Stomach (tissue), 19 donors: ENCODE data around the gene JAG1. TPM values are rescaled to one million over a fixed set of nuclear protein-coding genes. Genes with fewer than 3 reads are reported as not detected.

Experiments
- DNase-seq, 2 donors: peaks; one replicate each; pipeline versions ENCODE4 v3.0.0 to v3.0.0-alpha.2; 2013 to 2019
- H3K27ac ChIP-seq, 5 donors: fragments of 200-600 bp in 4 of 5; sonication (generic) in 4 of 5; one replicate each; pipeline ENCODE4 v1.5.1; 2013 to 2019; ENCODE audit warnings: mild to moderate bottlenecking in 1 of 5, moderate library complexity in 1 of 5
- H3K27me3 ChIP-seq, 3 donors: fragments of 200-600 bp; sonication (generic); one replicate each; pipeline ENCODE4 v1.5.1; 2017 to 2019; ENCODE audit warnings: mixed run types in 1 of 3
- H3K36me3 ChIP-seq, 4 donors: fragments of 200-600 bp; sonication (generic); 1 replicate in 3 of 4; 2 replicates in 1 of 4; pipeline ENCODE4 v1.5.1; 2016 to 2019
- H3K4me1 ChIP-seq, 4 donors: fragments of 200-600 bp; sonication (generic); one replicate each; pipeline ENCODE4 v1.5.1; 2016 to 2019
- H3K4me3 ChIP-seq, 4 donors: fragments of 200-600 bp; sonication (generic) in 3 of 4; one replicate each; pipeline ENCODE4 v1.5.1; 2016 to 2019; ENCODE audit warnings: mild to moderate bottlenecking in 1 of 4
- H3K9me3 ChIP-seq, 4 donors: fragments of 200-600 bp; sonication (generic); one replicate each; pipeline ENCODE4 v1.5.1; 2016 to 2019
- CTCF ChIP-seq, 7 experiments: fragments of 450-650 bp in 4 of 7; fragments of 200-600 bp in 3 of 7; sonication (generic) in 3 of 7; IDR thresholded peaks; one replicate each; pipeline ENCODE4 v1.5.1; 2016 to 2019; ENCODE audit warnings: antibody characterized with exemption in 7 of 7, control low read depth in 2 of 7, mild to moderate bottlenecking in 1 of 7
- EP300 ChIP-seq: sonication (generic); formaldehyde crosslinking; IDR thresholded peaks from one replicate; pipeline ENCODE4 v1.6.1; 2017; ENCODE audit warnings: antibody characterized with exemption
- POLR2A ChIP-seq, 4 donors: fragments of 450-650 bp; IDR thresholded peaks; one replicate each; pipeline ENCODE4 v1.6.1; 2016; ENCODE audit warnings: antibody characterized with exemption in 4 of 4, control low read depth in 2 of 4, mild to moderate bottlenecking in 1 of 4, moderate library complexity in 1 of 4
- POLR2AphosphoS5 ChIP-seq, 3 donors: sonication (generic); formaldehyde crosslinking; IDR thresholded peaks; one replicate each; pipeline ENCODE4 v1.6.1; 2016; ENCODE audit warnings: antibody characterized with exemption in 3 of 3
- WGBS, 5 donors: extraction: QIAGEN DNeasy Blood & Tissue Kit in 3 of 5; methylation state at CpG; one replicate each; pipeline versions ENCODE4 v1.1.5 to v1.1.7; 2013 to 2018; 5-methylcytosine and 5-hydroxymethylcytosine counted together
- intact Hi-C: fragments of 100-400 bp; cut with DNase I; formaldehyde crosslinking; loops from one replicate; pipeline ENCODE4 v1.15.1; 2023; ENCODE audit warnings: low total_unique reads
- long read RNA-seq, 10 donors: transcript quantifications; one replicate each; lab custom pipeline, GENCODE V29; 2026
- polyA plus RNA-seq, 3 donors: library from polyadenylated mRNA; stranded (reverse); fragments of 200-250 nt; gene quantifications; one replicate each; pipeline ENCODE4 v1.2.3, GENCODE V29; 2013
- total RNA-seq, 5 donors: library from RNA; depleted of rRNA; stranded (reverse); fragments of >200 nt; gene quantifications; one replicate each; pipeline versions ENCODE4 v1.1.0 to v1.2.3, GENCODE V29; 2014 to 2016
- donor health status: healthy with polysubstance abuse.
- donor health status: Bipolar disorder and iron deficiency.
- donor health status: healthy.

JAG1 gene
- 100 to 1,000 TPM in 1 of 5 donors, 10 to 100 TPM in 4; 54.8 to 133 (median 95.0) TPM for total RNA-seq
- 10 to 100 TPM in 1 of 3 donors, 1 to 10 TPM in 2; 5.2 to 26.3 (median 7.5) TPM for polyA plus RNA-seq
- long read RNA-seq, donor 1, result 0 reads
- long read RNA-seq, donor 2, partial matches to known transcripts, result 0 of 1 reads
- long read RNA-seq, donor 2, other reads (novel, unspliced or antisense), result 0 of 1 reads
- long read RNA-seq, donor 3, result 0 reads
- long read RNA-seq, donor 4, result 0 reads
- long read RNA-seq, donor 5, full-length matches to known transcripts, result 2 of 2 reads
- long read RNA-seq, donor 5, partial matches to known transcripts, result 0 of 2 reads
- long read RNA-seq, donor 5, other reads (novel, unspliced or antisense), result 0 of 2 reads
- long read RNA-seq, donor 6, full-length matches to known transcripts, result 4 of 4 reads
- long read RNA-seq, donor 6, partial matches to known transcripts, result 0 of 4 reads
- long read RNA-seq, donor 6, other reads (novel, unspliced or antisense), result 0 of 4 reads
- long read RNA-seq, donor 7, full-length matches to known transcripts, result 2 of 2 reads
- long read RNA-seq, donor 7, partial matches to known transcripts, result 0 of 2 reads
- long read RNA-seq, donor 7, other reads (novel, unspliced or antisense), result 0 of 2 reads
- long read RNA-seq, donor 8, full-length matches to known transcripts, result 1 of 1 reads
- long read RNA-seq, donor 8, partial matches to known transcripts, result 0 of 1 reads
- long read RNA-seq, donor 8, other reads (novel, unspliced or antisense), result 0 of 1 reads
- long read RNA-seq, donor 9, partial matches to known transcripts, result 0 of 2 reads
- long read RNA-seq, donor 9, other reads (novel, unspliced or antisense), result 0 of 2 reads
- long read RNA-seq, donor 10, full-length matches to known transcripts, result 2 of 2 reads
- long read RNA-seq, donor 10, partial matches to known transcripts, result 0 of 2 reads
- long read RNA-seq, donor 10, other reads (novel, unspliced or antisense), result 0 of 2 reads

DNA sequence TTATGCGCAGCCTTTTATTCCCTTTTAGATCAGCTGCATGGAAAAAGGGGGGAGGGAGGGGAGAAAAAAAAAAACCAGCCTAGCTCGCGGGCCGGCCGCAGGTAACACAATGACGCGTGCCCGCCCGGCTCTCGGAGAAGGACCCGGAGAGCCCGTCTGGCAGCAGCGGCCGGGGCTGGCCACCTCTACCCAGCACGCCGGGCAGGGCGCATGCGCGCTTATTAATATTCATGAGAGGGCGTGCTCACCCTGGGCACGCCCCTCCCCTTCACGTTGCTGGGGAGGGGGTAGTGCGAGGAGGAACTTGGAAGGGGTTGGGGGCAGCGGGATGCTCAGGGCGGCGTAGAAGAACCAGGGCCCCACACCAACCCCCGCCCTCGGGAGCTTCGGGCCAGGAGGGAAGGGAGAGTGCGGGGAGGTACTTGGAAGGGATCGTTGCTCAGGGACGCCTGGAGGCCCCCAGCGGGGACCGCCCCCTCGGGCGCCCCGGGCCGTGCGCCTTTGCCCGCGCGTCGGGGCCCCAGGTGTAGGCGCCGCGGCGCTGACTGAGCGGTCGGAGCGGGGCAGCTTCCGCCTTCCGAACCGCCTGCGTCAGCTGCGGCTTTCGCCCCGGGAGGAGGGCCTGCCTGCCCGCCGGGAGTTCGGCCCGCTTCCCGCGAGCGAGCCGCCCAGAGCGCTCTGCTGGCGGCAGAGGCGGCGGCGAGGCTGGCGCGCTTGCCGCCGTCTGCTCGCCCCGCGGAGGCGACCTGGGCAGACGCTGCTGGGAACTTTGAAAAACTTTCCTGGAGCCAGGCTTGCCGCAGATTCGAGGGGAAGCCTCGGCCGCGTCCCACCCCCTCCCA, at the start of gene JAG1:
Gene JAG1 (minus strand): TSS at position 158 of the 842 bp plus-strand sequence. CDS start 469 bp downstream, outside the sequence.
- peak within 1 kb of the TSS; percentile 95 to 100 (median 98) for H3K27ac ChIP-seq
- WGBS, 5 donors, result 0 to 1% (median 0%) methylated on average over 25 to 84 of the region's 84 CpGs
- no peaks in the 10 kb centered on the region for H3K27me3 ChIP-seq
- DNase-seq, result peak; percentile 98
- no peaks in the 10 kb centered on the region for H3K9me3 ChIP-seq
- H3K36me3 ChIP-seq, result no peaks in the 10 kb centered on the region
- H3K4me3 ChIP-seq, result peak within 1 kb of the TSS; percentile 78 to 94 (median 88)
- intact Hi-C loops, result no loop called here
- peak; percentile 80 to 98 (median 96) for TF ChIP-seq POLR2AphosphoS5 (IDR thresholded peaks at IDR 0.05)
- no peak for TF ChIP-seq CTCF (IDR thresholded peaks at IDR 0.05)
- TF ChIP-seq EP300, result no peak
- TF ChIP-seq POLR2A (IDR thresholded peaks at IDR 0.05), result peak in 2 of 4 donors; percentile 89 to 92
- H3K4me1 ChIP-seq, result peaks cover 17 to 40% (median 36%) of the 10 kb centered on the region in 4 donors

- no peak overlapping the region for H3K4me3 ChIP-seq
- H3K36me3 ChIP-seq, result no peaks in the 10 kb centered on the region
- peaks cover 4 to 20% (median 11%) of the 10 kb centered on the region in 4 donors for H3K4me1 ChIP-seq
- TF ChIP-seq POLR2AphosphoS5 (IDR thresholded peaks at IDR 0.05) (no peak), EP300 (no peak), POLR2A (IDR thresholded peaks at IDR 0.05) (no peak)
- 75 to 80% (median 78%) methylated on average over 3 of the region's 3 CpGs for WGBS, 5 donors
- H3K27me3 ChIP-seq, result no peaks in the 10 kb centered on the region
- H3K27ac ChIP-seq, result no peak overlapping the region
- DNase-seq, result no peak
- H3K9me3 ChIP-seq, result no peaks in the 10 kb centered on the region
- intact Hi-C loops, result no loop called here
These were observed 48.2 kb upstream of the JAG1 start for GRCh38 chr20:10721976-10722375.

DNA sequence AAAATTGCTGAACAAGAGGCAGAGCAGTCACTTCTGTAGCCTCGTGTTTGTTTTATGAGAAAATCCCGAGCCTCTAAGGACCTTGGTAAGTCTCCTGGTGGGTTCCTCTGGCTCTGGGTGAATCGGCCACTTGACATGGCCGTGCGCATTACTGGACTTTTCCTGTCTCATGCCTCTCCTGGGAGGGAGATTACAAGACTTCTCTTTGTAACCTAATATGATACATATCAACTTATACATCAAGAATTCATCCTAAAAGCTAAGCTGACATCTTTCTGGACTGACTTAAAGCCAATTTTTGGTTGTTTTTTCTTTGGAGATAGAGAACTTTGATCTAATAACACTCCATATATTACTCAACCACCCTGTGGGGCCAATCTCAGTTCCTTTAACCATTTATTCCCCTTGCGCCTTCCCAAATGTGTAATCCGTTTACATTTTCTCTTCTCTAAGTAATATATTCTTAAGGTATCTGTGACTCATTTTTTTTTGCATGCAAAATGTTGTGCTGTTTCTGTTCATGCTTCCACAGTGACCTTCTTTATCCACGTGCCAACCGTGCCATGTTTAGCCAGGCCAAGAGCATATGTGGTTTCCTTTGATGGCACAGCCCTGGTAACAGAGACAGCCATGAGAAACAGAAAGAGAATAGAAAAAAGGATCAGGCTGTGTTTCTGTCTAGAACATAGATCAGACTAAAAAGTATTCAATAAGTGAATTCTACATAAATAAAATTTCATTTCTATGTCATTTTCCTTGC, 47.5 kb upstream of the JAG1 start:
- WGBS, 5 donors, result 85 to 89% (median 88%) methylated on average over 9 of the region's 9 CpGs
- Histone ChIP-seq H3K36me3 (no peaks in the 10 kb centered on the region), H3K4me3 (no peak overlapping the region), H3K4me1 (peaks cover 6 to 27% (median 16%) of the 10 kb centered on the region in 4 donors), H3K27ac (no peak overlapping the region), H3K27me3 (no peaks in the 10 kb centered on the region), H3K9me3 (no peaks in the 10 kb centered on the region)
- TF ChIP-seq POLR2A (IDR thresholded peaks at IDR 0.05) (no peak), CTCF (IDR thresholded peaks at IDR 0.05) (no peak), POLR2AphosphoS5 (IDR thresholded peaks at IDR 0.05) (no peak), EP300 (no peak)
- no peak for DNase-seq
- intact Hi-C loops, result no loop called here

DNA sequence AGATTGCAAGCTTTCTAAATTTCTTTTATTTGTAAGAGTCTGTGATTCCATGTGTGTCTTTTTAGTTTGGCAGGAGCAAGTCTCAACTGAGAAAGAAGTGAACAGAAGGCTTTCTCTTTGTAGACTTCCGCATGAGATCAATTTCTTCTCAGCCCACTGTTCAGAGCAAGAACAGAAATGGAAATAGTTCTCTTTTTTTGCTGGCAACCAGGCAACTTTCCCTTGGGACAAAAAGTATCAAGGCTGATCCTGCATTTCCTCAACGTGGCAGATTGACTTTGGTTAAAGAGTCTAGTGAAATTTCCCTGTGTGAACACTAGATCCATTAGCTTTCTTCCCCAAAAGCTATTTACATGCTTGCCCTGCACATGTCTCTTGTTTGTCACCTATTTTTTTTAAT, 46.8 kb upstream of the JAG1 start:
- Histone ChIP-seq H3K4me3 (no peak overlapping the region), H3K9me3 (no peaks in the 10 kb centered on the region), H3K4me1 (peaks cover 6 to 31% (median 19%) of the 10 kb centered on the region in 4 donors), H3K36me3 (no peaks in the 10 kb centered on the region), H3K27ac (peak overlapping the region in 1 of 5 donors; percentile 13), H3K27me3 (no peaks in the 10 kb centered on the region)
- no peak for TF ChIP-seq POLR2A (IDR thresholded peaks at IDR 0.05)
- no peak for TF ChIP-seq CTCF (IDR thresholded peaks at IDR 0.05)
- TF ChIP-seq EP300, result no peak
- no peak for TF ChIP-seq POLR2AphosphoS5 (IDR thresholded peaks at IDR 0.05)
- no peak for DNase-seq
- intact Hi-C loops, result no loop called here
- WGBS, 5 donors, result 50 to 74% (median 63%) methylated on average over 2 of the region's 2 CpGs
